ENCODE data around the gene SLC25A23. TPM values are rescaled to one million over a fixed set of nuclear protein-coding genes. Genes with fewer than 3 reads are reported as not detected.
"Not testable (repeated sequence)": the region's sequence is repeated elsewhere in the genome, so short reads cannot be mapped to it uniquely, and the experiment has no call there.

The SLC25A23 gene
- 89.9 TPM for total RNA-seq
- long read RNA-seq, transcript SLC25A23-202 (10 exons, 3,425 nt) = major isoform, 30 of 97 reads
- long read RNA-seq, partial matches to known transcripts = 8 of 97 reads
- long read RNA-seq, other reads (novel, unspliced or antisense) = 58 of 97 reads

DNA sequence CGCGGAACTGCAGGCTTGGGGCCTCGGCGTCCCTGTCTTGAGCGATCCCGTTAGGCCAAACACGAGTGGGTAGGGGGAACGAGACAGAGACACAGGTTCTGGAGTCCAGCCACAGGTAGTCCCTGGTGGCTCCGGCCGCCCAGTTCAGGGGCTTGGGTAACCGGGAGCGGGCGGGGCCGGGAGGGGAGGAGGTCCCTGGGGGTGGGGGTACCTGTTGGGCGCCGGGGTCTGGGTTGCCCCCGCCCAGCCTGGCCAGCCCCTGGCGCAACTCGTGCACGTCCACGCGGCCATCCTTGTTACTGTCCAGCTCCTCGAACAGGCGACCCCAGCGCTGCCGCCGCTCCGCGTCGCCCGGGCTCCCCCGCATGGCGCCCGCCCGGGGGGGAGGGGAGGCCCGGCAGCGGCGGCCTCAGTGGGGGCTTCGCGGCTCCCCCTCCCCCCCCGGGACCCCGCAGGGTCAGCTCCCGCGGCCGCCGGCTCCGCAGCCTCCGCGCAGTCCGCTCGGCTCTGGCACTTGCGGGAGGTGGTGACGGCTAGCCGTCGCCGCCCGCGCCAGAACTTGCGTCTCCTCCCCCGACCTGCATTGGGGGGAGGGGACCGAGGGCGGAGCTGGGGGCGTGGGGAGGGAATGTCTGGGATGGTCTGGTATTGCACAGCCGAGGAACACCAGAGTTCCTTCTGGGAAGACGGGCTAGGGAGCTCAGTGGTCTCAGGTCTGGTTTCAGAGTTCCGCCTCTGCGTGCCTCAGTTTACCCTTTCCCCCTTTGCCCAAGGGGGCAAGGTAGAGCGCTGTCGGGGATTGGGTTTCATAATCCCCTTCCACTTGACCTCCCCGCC is at the start of gene SLC25A23:
SLC25A23 (minus strand) TSS at position 531 of the 837 bp plus-strand sequence; CDS start at position 367, 164 bp downstream.
- DNase-seq (ENCODE audit: missing footprints) (no peak), ATAC-seq (peak; percentile 80)
- intact Hi-C loops (cut with DNase I) = loop anchor here (1.0 kb wide), 1 partner anchor 34 kb away; no protein-coding TSS in a partner anchor

GRCh38 chr19:6508028-6508771 is 48.6 kb upstream of the SLC25A23 start:
- intact Hi-C loops (cut with DNase I); ATAC-seq; DNase-seq (ENCODE audit: missing footprints): not testable (repeated sequence)

GRCh38 chr19:6503407-6504201 is 44.0 kb upstream of the SLC25A23 start:
- no peak for ATAC-seq
- no peak for DNase-seq (ENCODE audit: missing footprints)
- intact Hi-C loops (cut with DNase I) = no loop called here

DNA sequence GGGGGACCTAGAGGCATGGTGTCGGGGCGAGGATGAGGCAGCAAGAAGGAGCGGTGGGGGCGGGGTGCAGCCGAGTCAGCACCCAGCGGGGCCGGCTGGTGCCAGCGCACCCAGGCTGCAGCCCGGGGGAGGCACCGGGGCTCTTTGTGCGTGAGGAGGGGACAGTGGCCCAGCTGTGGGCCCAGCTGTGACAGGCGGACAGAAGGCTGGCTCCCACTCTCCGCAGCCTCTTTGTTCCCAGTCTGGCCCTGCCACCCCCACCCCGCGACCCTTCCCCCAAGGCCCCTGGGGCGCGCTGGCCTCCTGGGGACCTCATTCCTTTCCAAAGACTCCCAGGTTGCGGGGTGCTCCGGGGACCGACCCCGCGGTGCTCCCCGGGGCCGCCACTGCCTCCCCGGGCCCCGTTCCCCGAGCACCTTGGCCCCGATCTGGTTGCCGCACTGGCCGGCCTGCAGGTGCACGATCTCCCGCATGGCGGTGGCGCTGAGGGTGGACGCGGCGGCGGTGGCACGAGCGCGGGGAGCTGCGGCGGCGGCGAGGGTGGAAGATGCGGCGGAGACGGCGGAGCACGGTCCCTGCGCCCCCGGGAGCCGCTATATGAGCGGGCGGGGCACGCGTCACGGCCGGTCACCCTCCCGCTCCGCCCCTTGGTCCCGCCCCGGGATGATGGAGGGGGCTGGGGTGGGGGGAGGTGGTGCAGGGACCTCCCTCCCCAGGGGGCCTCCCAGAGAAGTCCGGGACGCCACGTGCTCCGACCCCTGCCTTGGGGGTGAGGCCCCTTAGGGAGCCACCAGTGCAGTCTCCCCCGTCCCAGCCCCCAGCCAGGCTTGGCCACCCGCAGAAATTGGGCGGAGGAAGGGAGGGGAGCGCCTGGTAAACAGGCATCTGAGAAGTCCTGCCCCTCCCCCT is 42.4 kb upstream of the SLC25A23 start, which contains the start of gene TUBB4A:
TUBB4A (minus strand) TSS at position 570 of the 909 bp plus-strand sequence; CDS start at position 473, 97 bp downstream.
- ATAC-seq = peak; percentile 73
- DNase-seq (ENCODE audit: missing footprints) = no peak
- intact Hi-C loops (cut with DNase I) = no loop called here

DNA sequence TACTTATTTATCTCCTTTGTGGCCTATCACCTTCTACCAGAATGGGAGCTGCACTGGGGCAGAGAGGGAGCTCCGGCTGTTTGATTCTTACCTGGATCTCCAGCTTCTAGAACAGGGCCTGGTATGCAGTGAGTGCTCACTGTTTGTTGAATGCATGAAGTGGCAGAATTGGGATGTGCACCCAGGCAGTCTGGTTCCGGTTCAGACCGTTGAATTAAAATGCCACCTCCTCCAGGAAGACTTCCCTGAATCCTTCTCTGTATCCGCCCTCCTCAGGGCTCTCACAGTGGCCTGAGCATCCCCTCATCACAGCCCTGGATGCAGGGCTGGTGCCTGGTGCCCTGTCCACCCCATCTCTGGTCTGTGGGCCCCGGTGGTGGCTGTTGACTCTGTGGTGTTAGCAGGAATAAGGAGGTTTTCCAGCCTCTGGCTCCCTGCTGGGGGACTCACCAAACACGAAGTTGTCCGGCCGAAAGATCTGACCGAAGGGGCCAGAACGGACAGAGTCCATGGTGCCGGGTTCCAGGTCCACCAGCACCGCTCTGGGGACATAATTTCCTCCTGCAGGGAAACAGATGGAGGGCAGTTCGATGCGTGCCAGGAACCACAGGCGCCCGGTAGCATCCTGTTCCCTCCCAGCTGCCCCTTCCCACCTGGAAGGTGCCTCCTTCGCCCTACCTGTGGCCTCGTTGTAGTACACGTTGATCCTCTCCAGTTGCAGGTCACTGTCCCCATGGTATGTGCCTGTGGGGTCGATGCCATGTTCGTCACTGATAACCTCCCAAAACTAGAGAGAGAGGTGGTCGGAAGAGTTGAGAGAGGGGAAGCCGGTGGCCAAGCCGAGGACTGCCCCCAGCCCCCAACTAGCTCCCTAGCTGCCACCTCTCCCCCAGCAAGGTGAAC is 41.5 kb upstream of the SLC25A23 start:
- DNase-seq (ENCODE audit: missing footprints) (no peak), ATAC-seq (no peak)
- intact Hi-C loops (cut with DNase I) = no loop called here

- intact Hi-C loops (cut with DNase I) = no loop called here
- ATAC-seq = no peak
- no peak for DNase-seq (ENCODE audit: missing footprints)
Measured at GRCh38 chr19:6499052-6499790, 39.6 kb upstream of the SLC25A23 start.

DNA sequence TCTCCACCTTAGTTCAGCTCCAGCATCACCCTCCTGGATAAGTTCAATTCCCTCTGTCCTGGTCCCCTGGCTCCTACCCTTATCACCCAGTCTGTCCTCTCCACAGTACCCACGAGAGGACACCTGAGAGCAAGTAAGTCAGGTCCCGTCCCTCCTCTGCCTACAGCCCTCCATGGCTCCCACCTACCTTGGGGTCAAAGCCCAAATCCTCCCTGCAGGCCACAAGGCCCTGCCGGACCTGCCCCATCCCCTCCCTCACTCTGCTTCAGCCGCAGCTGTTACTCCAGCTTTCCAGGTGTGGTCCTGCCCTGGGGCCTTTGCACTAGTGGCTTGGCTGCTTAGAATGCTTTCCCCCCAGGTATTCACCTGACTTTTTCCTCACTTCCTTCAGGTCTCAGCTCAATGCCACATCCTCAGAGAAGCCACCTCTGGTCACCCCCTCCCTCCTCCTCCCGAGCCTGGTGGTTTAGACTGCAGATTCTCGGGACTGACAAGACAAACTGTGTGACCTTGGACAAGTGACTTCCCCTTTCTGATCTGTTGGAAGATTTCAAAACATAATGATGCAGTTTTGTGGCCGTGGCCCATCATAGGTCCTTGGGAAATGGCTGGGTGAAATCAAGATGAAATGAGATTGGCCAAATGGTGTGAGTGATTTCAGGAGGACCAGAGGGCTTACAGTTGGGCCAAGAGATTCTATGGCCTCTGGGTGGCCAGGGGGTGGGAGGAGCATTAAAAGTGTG is 38.9 kb upstream of the SLC25A23 start:
- intact Hi-C loops (cut with DNase I) = no loop called here
- ATAC-seq = no peak
- no peak for DNase-seq (ENCODE audit: missing footprints)

- DNase-seq (ENCODE audit: missing footprints) (no peak), ATAC-seq (no peak)
Measured at GRCh38 chr19:6495947-6496346, 36.4 kb upstream of the SLC25A23 start.

DNA sequence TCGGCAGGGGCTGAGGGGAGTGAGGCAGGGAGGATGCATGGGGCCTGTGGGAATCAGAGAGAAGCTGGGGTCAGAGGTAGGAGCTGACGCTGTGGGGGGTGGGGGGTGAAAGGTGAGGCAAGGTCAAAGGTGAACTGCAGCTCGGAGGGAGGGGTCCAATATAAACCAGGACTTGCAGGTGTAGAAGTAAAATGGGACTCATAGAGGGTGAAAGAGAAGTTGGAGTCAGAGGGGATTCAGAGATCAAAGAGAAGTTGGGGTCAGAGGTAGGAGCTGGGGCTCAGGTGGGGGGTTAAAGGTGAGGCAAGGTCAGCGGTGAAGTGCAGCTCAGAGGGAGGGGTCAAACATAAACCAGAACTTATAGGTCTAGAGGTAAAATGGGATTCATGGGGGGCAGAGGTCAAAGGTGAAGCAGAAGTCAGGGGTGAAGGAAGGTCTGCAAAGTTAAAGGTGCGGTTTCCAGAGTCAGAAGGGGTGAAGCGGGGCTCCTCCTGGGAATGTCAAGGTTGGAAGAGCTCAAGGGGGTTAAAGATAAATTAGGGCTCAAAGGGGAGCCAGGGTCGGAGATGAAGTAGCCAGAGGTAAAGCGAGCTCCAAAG is 34.9 kb upstream of the SLC25A23 start:
- DNase-seq (ENCODE audit: missing footprints) (no peak), ATAC-seq (no peak)
- intact Hi-C loops (cut with DNase I) = no loop called here

More at GRCh38 chr19:6495947-6496346, 36.4 kb upstream of the SLC25A23 start:
- intact Hi-C loops (cut with DNase I) = no loop called here

GRCh38 chr19:6491802-6492592 is 32.4 kb upstream of the SLC25A23 start:
- intact Hi-C loops (cut with DNase I) = no loop called here
- no peak for ATAC-seq
- no peak for DNase-seq (ENCODE audit: missing footprints)

DNA sequence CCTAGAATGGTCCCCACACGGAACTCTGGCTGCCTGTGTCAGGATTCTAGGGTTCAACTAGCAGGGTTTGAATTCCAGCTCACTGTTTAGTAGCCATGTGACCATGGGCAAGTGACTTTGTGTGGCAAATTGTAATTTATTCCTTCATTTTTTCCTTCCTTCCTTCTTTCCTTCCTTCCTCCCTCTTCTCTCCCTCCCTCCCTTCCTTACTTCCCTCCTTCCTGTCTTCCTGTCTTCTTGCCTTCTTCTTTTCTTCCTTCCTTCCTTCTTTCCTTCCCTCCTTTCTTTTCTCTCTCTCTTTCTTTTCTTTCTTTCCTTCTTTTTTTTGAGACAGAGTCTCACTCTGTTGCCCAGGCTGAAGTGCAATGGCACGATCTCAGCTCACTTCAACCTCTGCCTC is 30.5 kb upstream of the SLC25A23 start:
- ATAC-seq (no peak), DNase-seq (ENCODE audit: missing footprints) (no peak)
- intact Hi-C loops (cut with DNase I) = no loop called here

- DNase-seq (ENCODE audit: missing footprints) (no peak), ATAC-seq (no peak)
- intact Hi-C loops (cut with DNase I) = no loop called here
Measured at GRCh38 chr19:6489278-6490061, 29.9 kb upstream of the SLC25A23 start.

DNA sequence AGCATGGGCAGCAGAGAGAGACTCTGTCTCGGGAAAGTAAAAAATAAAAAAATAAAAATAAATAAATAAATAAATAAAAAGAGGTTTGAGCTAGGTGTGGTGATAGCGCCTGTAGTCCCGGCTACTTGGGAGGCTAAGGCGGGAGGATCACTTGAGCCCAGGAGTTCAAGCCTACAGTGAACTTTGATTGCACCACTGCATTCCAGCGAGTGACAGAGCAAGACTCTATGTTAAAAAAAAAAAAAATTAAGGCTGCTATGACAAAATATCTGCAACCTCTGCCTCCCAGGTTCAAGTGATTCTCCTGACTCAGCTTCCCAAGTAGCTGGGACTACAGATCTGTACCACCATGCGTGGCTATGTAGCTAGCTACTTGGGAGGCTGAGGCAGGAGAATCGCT is 25.2 kb upstream of the SLC25A23 start:
- DNase-seq (ENCODE audit: missing footprints) = no peak
- no peak for ATAC-seq
- intact Hi-C loops (cut with DNase I) = no loop called here

DNA sequence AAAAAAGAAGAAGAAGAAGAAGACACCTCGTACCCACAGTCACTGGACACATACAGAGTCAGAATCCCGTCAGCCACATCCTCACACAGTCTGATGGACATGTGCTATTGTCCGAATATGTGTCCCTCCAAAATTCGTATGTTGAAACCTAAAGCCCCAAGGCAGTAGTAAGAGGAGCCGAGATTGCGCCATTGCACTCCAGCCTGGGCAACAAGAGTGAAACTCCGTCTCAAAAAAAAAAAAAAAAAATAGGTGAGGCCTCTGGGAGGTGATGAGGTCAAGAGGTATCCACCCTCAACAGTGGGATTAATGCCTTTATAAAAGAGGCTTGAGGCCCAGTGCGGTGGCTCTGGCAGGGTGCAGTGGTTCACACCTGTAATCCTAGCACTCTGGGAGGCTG is 24.6 kb upstream of the SLC25A23 start:
- DNase-seq (ENCODE audit: missing footprints) = no peak
- ATAC-seq = no peak
- intact Hi-C loops (cut with DNase I) = no loop called here

Measured in Right ventricle myocardium inferior (tissue), 1 donor.